Loucy (cell line): ENCODE results near the gene MYDGF.

Experiments used
- H2AFZ ChIP-seq: fragments of 200-600 bp; sonication (generic); 2 replicates; pipeline ENCODE4 v1.6.0; 2016; ENCODE audit warnings: antibody characterized with exemption, mild to moderate bottlenecking, low read length, moderate library complexity
- H3F3A ChIP-seq: fragments of 200-600 bp; 2 replicates; pipeline ENCODE4 v1.6.0; 2016; ENCODE audit warnings: antibody characterized with exemption, low read depth, mild to moderate bottlenecking
- H3K27me3 ChIP-seq: fragments of 200-600 bp; sonication (generic); 2 replicates; pipeline ENCODE4 v1.6.1; 2014; ENCODE audit warnings: low read length, mild to moderate bottlenecking; ENCODE audit not compliant: insufficient read depth, poor library complexity, severe bottlenecking
- H3K36me3 ChIP-seq: fragments of 200-600 bp; sonication (generic); 2 replicates; pipeline ENCODE4 v1.6.1; 2016; ENCODE audit warnings: low read length; ENCODE audit not compliant: insufficient read depth
- H3K4me1 ChIP-seq: fragments of 200-600 bp; sonication (generic); 2 replicates; pipeline ENCODE4 v1.5.1; 2014; ENCODE audit warnings: low read length, mild to moderate bottlenecking; ENCODE audit not compliant: insufficient read depth, poor library complexity, severe bottlenecking
- H3K4me2 ChIP-seq: fragments of 200-600 bp; sonication (generic); 2 replicates; pipeline ENCODE4 v1.6.0; 2014; ENCODE audit warnings: antibody characterized with exemption, low read length, low read depth, mild to moderate bottlenecking; ENCODE audit not compliant: poor library complexity, severe bottlenecking
- H3K4me3 ChIP-seq: fragments of 200-600 bp; sonication (generic); 2 replicates; pipeline ENCODE4 v1.5.1; 2014; ENCODE audit warnings: low read length, mild to moderate bottlenecking, mixed read lengths; ENCODE audit not compliant: poor library complexity, severe bottlenecking
- H3K79me2 ChIP-seq: fragments of 200-600 bp; sonication (generic); 2 replicates; pipeline ENCODE4 v1.6.1; 2014; ENCODE audit warnings: low read length; ENCODE audit not compliant: insufficient read depth
- H3K9ac ChIP-seq: fragments of 200-600 bp; sonication (generic); 2 replicates; pipeline ENCODE4 v1.6.0; 2014; ENCODE audit warnings: mild to moderate bottlenecking, low read depth, low read length, moderate library complexity; ENCODE audit not compliant: poor library complexity, severe bottlenecking
- H3K9me2 ChIP-seq: fragments of 200-600 bp; sonication (generic); replicated peaks from 2 replicates; pipeline ENCODE4 v1.6.1; 2016; ENCODE audit warnings: low read depth, low read length, mixed read lengths
- H3K9me3 ChIP-seq: fragments of 200-600 bp; sonication (generic); 2 replicates; pipeline ENCODE4 v1.6.1; 2014; ENCODE audit warnings: mild to moderate bottlenecking, antibody characterized with exemption, low read length, low read depth; ENCODE audit not compliant: insufficient read depth
- H4K20me1 ChIP-seq: fragments of 200-600 bp; sonication (generic); 2 replicates; pipeline ENCODE4 v1.6.0; 2014; ENCODE audit warnings: antibody characterized with exemption, low read length, mild to moderate bottlenecking; ENCODE audit not compliant: insufficient read depth, poor library complexity, severe bottlenecking
- EZH2phosphoT487 ChIP-seq: fragments of 200-600 bp; IDR thresholded peaks from 2 replicates; pipeline ENCODE4 v1.6.1; 2018; ENCODE audit warnings: antibody characterized with exemption, mild to moderate bottlenecking, moderate library complexity, borderline replicate concordance
- TF ChIP-seq, protein P1 (sequence below): fragments of 200-600 bp; sonication (generic); conservative IDR thresholded peaks from 2 replicates; pipeline ENCODE4 v1.5.1; 2014; ENCODE audit warnings: mild to moderate bottlenecking, antibody characterized with exemption, low read length

MYDGF gene

DNA sequence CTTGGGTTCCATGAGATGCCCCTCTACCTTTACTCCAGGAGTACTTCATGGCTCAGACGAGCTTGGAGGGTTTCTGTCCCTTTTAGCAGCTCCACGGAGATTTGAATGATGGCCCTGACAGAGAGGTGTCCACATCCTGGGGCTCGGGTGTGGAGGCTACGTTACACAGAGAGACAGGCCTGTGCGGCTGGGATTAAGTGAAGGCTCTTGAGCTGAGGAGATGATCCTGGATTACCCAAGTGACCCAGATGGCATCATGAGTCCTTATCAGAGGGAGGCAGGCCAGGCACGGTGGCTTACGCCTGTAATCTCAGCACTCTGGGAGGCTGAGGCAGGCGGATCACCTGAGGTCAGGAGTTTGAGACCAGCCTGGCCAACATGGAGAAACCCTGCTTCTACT, 41.1 kb upstream of the MYDGF start:
- Histone ChIP-seq H3K4me3 (no peak overlapping the region), H3F3A (no peaks in the 10 kb centered on the region), H3K79me2 (no peaks in the 10 kb centered on the region), H2AFZ (no peak overlapping the region), H3K36me3 (peaks cover 54% of the 10 kb centered on the region; the same call in 1 of the 2 replicates), H3K4me1 (no peaks in the 10 kb centered on the region), H3K4me2 (no peak overlapping the region), H3K9me3 (no peaks in the 10 kb centered on the region), H4K20me1 (no peaks in the 10 kb centered on the region), H3K27me3 (no peaks in the 10 kb centered on the region), H3K9ac (no peak overlapping the region), H3K9me2 (no peaks in the 10 kb centered on the region)
- TF ChIP-seq EZH2phosphoT487: no peak
- TF ChIP-seq, protein P1, sequence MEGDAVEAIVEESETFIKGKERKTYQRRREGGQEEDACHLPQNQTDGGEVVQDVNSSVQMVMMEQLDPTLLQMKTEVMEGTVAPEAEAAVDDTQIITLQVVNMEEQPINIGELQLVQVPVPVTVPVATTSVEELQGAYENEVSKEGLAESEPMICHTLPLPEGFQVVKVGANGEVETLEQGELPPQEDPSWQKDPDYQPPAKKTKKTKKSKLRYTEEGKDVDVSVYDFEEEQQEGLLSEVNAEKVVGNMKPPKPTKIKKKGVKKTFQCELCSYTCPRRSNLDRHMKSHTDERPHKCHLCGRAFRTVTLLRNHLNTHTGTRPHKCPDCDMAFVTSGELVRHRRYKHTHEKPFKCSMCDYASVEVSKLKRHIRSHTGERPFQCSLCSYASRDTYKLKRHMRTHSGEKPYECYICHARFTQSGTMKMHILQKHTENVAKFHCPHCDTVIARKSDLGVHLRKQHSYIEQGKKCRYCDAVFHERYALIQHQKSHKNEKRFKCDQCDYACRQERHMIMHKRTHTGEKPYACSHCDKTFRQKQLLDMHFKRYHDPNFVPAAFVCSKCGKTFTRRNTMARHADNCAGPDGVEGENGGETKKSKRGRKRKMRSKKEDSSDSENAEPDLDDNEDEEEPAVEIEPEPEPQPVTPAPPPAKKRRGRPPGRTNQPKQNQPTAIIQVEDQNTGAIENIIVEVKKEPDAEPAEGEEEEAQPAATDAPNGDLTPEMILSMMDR: no peak

DNA sequence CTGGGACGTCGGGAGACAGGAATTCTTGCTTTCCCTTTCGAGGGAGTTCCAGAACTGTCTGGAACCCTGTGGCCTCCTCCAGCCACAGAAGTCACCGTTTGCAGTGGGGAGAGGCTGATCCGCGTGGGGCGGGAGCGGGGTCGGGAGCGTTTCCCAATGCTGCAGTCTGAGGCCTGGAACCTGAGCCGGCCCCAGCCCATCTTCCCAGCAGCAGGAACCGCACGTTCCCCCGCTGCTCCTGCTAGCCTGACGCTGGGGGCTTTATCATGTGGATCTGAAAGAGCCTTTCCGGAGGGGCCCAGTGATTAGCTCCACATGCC, 40.1 kb upstream of the MYDGF start:
- H4K20me1 ChIP-seq: no peaks in the 10 kb centered on the region
- TF ChIP-seq EZH2phosphoT487: no peak
- TF ChIP-seq, protein P1: no peak
- H3K9ac ChIP-seq: no peak overlapping the region

DNA sequence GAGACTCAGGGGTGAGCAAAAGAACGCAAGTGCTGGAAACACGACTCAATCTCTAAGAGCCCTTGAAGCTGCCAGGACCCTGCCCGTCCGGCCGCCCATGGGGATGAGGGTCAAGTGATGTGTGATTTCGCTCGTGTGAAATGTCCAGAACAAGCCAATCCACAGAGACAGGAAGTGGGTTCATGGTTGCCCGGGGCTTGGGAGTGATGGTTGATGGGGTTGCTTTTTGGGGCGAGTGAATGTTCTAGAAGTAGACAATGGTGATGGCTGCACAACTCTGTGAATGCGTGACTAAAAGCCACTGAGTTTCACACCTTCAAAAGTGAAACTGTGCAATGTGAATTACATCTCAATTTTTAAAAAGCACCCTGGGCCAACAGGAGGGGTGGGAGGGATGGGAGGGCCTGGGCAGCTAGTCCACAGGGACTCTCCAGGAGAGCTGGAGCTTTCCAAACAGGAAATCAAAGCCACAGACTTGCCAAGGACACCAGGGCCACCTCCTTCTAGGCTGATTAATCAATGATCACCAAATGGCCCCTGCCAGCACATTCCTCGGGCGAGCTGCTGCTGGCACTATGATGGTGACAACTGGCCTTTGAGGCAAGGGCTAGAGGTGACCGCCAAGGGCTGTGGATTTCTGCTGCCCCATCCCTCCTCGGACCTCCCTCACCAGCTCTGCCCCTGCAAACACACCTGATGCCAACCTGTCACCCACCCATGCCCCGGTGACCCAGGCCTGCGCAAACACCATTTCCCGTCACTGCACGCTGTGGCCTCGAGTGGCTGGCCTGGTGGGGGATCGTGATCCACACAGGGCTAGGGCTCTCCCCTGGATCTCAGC, 39.5 kb upstream of the MYDGF start:
- H2AFZ ChIP-seq: no peak overlapping the region
- TF ChIP-seq, protein P1: no peak
- no peak for TF ChIP-seq EZH2phosphoT487
- H3K9ac ChIP-seq: no peak overlapping the region
- H3K4me2 ChIP-seq: no peak overlapping the region
- no peaks in the 10 kb centered on the region for H3K79me2 ChIP-seq
- no peaks in the 10 kb centered on the region for H3K27me3 ChIP-seq
- H3K4me3 ChIP-seq: no peak overlapping the region
- H3K4me1 ChIP-seq: no peaks in the 10 kb centered on the region
- H3F3A ChIP-seq: no peaks in the 10 kb centered on the region
- no peaks in the 10 kb centered on the region for H4K20me1 ChIP-seq
- H3K36me3 ChIP-seq: peaks cover 51% of the 10 kb centered on the region; the same call in 1 of the 2 replicates
- H3K9me3 ChIP-seq: no peaks in the 10 kb centered on the region
- H3K9me2 ChIP-seq: no peaks in the 10 kb centered on the region

More for the DNA sequence above, 40.1 kb upstream of the MYDGF start:
- H3K36me3 ChIP-seq: peaks cover 53% of the 10 kb centered on the region; the same call in 1 of the 2 replicates
- no peaks in the 10 kb centered on the region for H3K27me3 ChIP-seq
- H3K4me3 ChIP-seq: no peak overlapping the region
- H2AFZ ChIP-seq: no peak overlapping the region
- H3K9me3 ChIP-seq: no peaks in the 10 kb centered on the region
- no peaks in the 10 kb centered on the region for H3K4me1 ChIP-seq
- no peak overlapping the region for H3K4me2 ChIP-seq
- no peaks in the 10 kb centered on the region for H3K79me2 ChIP-seq
- no peaks in the 10 kb centered on the region for H3F3A ChIP-seq
- no peaks in the 10 kb centered on the region for H3K9me2 ChIP-seq
